HG02798 (cell line): ENCODE measurements around the gene SNX25.
"Not testable (repeated sequence)": the region's sequence is repeated elsewhere in the genome, so short reads cannot be mapped to it uniquely, and the experiment has no call there.

Source experiments
- ATAC-seq: cut with Tn5 transposase; IDR thresholded peaks from one replicate; pipeline ENCODE4 v1.9.1; 2021; ENCODE audit warnings: mild to moderate bottlenecking; ENCODE audit not compliant: unreplicated experiment, poor library complexity

SNX25 gene

DNA sequence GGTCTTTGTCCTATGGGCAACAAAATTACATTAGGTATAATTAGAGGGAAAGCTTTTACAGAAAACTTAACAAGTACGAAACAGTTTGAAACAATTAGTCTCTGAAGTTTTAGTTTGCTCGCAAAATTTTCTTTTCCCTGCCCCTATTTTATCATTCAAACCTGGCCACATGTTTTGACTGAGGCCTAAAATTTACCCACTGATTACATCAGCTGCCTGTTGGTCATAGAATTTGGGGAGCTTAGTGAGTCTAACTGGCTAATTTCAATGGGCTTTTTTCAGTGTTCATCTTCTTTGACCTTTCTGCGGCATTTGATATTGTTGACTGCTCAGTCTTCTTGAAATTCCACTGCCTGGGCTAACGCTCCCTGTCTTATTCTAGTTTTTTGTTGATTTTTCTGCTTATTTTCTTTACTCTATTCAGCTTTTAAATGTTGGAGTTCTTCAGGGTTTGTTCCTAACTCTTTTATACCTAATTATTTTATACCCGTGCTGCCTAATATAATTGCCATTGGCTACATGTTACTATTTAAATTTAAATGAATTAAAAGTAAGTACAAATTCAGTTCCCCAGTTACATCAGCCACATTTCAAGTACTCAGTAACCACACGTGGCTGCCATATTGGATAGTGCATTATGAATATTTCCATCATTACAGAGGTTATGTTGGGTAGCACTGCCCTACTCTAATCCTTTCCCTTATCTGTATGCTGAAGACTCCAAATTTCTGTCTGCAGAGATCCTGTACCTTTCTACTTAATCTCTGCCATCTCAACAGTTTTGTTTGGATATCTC is 87.5 kb downstream of the SNX25 start:
- ATAC-seq = no peak

DNA sequence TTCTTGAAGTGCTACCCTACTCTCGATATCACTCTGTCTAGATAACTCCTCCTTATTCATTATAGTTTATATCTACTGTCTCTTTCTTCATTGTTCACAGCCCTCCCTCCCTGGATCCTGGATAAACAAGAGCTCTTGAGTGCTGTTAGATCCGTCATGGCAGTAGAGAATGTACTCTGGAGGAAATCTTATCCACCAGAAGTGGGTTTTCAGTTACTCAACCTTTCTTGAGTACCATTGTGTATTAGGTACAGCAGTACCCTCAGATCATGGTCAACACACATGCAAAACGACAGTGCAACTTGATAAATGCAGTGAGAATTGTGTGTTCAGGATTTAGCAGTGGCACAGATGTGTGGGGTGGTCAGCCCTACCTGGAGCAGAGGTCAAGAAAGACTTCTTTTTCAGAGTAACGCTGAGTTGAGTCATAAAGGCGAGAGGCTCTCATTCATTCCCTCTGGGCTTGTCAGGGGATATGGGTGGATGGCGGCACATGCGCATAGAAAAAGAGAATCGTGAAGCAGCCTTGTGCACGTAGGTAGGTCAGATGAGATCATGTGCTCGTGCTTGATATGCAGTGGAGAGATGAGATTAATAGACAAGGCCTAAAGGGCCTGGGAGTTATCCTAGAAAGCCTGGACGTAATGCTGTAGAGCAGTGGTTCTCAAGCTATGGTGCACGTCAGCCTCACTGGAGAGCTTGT is 89.5 kb downstream of the SNX25 start:
- no peak for ATAC-seq

DNA sequence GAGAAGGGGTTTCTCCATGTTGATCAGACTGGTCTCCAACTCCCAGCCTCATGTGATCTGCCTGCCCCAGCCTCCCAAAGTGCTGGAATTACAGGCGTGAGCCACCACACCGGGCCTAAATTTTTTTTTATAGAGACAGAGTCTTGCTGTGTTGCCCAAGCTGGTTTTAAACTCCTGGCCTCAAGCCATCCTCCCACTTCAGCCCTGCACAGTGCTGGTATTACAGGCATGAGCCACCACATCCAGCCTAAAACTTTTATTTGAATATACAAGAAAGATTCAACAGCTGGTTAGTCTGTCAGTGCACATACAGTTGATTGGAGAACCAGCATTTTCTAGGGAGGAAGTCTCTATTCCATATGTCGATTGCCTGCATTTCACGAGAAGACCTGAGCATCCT is 95.1 kb downstream of the SNX25 start:
- ATAC-seq = no peak

DNA sequence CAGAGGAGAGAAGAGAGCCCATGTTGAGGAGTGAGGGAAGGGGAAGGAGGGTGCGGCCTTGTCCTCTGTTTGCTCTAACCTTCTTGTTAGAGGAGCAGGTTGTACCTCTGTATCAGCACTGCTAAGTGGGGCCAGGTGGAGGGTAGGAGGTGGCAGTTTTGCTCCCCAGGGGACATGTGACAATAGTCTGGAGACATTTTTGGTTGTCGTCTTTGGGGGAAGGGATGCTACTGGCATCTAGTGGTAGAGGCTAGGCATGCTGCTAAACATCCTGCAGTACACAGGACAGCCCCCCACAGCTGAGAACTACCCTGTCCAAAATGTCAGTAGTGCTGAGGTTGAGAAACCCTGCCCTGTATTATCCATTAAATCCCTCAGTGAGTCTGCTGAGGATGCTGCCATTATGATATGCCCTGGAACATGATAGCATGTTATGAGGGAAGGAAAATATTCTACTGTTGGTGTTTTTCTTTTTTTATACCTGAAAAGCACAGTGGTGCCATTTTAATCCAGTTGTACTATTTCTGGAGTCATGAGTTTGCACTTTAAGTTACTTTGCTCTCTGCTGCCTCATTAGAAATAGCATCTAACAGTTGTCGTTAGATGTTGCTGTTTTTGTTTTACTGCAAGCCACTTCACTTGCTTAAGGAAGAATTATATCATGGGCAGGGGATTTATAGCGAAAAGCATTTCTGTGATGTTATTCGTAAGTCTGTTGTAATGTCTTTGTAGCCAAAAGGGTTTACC is 95.7 kb downstream of the SNX25 start:
- ATAC-seq = peak; percentile 49

DNA sequence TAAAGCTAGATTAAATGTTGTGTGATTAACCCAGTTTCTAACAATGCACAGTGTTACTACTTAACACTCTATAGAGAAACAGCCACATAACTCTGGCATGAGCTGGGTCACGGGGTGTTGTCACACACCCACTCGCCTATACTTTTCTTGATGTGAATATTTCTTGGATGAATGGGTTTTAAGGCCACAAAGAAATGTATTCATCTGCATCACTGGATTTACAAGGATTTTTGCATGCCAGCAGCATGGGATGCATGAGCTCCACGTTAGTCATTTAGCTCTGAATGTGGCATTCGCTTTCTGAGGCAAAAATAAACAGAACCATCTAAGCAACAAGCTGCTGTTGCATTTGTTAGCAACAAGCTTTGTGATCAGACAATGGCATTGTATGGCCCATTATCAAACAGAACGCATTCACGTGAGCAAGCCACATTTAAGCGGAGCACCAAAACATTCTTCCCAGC is 96.6 kb downstream of the SNX25 start:
- ATAC-seq = no peak

DNA sequence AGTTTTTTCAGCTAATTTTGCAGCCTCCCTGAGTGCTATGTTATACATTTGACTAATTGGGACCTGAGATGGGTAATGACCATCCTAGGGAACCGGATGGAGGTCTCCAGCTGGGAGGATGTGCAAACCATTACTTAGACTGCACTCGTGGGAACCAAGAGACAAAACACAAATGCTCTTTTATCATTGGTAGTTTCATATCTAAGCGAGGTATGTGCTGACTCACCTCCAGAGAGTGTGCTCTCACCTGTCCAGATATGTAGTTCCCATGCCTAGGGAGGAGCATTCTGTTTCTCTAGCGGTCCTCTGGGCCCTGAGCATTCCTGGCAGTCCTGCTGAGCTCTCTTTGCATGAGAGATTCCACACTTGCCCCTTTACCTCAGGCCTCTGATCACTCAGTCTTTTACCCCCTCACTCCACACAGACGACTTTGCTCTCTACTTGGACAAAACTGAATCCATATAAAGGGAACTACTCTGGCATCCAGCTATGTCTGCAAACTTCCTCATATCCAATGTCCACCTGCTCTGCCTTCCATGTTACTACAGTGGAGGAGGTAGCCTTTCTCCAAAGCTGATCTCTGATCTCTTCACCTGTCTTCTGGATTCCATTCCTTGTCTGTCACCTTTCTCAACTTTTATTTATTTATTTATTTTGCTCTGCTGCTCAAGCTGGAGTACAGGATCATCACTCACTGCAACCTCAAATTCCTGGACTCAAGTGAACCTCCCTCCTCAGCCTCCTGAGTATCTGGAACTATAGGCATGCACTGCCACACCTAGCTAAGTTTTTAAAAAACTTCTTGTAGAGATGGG is 97.9 kb downstream of the SNX25 start:
- peak; percentile 65 for ATAC-seq

DNA sequence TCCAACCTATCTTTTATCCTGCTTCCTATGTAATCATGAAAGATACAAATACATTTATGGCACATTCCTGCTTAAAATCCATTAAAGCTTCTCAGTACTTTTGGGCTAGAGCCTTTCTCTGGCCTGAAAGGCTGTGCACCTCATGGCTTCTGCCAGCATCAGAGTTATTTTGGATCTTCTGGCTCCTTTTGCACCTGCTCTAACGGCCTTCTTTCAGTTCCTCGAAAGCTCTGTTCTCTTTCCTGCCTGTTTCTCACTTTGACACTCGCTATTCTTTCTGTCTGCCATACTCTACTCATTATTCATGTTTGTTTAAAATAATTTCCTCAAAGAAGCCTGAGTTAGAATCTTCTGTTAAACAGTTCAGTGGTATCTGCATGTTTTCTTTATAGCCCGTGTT is 100.4 kb downstream of the SNX25 start:
- peak; percentile 67 for ATAC-seq

DNA sequence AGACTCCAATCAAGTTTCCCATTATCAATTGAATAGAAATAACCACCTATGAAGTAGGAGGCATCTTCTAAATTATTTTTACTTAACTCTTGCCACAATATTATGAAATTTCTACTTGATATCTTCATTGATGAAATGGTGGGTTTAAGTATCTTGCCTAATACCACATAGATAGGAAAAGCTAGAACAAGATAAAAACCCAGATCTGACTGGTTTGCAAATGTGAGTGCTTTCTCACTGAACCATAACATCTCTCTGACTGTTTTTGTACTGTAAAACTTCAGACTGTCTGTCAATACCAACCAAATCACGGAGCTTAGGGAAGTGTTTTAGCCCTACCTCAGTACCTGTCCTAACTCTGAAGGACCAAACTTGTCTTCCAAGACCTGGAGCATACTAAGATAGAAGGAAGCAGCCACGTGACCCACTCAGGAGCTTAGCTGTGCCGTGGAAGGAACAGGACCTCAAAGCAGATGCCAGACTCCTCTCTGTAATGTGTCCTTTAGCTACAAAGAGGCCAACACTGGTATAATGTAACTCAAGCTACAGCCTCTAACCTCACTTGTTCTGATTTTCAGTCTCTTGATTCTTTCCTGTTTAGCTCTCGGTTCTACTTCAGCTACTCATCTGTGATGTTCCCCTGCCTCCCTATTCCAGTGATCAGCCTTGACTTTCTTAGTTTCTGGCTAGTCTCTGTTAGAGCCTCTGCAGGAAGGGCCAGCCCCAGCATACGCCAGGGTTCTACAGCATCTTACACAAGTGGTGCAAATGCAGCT is 101.9 kb downstream of the SNX25 start:
- ATAC-seq = peak; percentile 31

DNA sequence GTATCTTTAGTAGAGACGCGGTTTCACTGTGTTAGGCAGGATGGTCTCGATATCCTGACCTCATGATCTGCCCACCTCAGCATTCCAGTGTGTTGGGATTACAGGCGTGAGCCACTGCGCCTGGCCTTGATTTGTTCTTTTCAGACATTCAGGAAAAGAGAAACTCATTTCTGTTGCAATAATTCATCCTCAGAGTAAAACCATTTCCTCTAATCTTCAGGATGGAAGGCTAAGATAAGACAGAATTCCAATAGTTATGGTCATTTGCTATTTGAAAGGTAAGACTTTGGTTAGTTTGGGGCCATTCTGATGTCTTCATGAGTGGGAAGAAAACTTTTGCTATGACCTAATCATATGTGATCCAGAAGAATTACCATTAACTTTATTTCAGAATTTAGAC is 103.3 kb downstream of the SNX25 start:
- no peak for ATAC-seq

DNA sequence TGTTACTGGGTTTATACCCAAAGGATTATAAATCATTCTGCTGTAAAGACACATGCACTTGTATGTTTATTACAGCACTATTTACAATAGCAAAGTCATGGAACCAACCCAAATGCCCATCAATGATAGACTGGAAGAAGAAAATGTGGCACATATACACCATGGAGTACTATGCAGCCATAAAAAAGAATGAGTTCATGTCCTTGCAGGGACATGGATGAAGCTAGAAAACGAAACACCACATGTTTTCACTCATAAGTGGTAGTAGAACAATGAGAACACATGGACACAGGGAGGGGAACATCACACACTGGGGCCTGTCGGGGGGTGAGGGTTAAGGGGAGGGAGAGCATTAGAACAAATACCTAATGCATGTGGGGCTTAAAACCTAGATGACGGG is 108.1 kb downstream of the SNX25 start:
- not testable (repeated sequence) for ATAC-seq

DNA sequence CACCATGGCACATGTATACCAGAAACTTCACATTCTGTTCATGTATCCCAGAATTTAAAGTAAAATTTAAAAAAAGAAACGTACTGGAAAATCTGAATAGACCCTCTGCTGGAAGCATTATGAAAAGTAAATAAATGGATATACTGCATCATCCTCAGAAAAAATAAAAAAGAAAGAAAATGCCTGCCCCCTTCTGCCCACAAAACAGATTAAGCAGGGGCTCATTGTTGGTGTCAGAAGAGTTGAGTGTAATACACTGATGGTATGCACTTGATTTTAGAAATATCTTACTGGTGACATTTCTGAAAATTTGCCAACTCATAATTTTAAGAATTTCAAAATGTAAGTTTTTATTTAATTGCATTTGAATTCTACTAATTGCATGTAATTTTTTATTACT is 108.5 kb downstream of the SNX25 start:
- ATAC-seq = no peak

DNA sequence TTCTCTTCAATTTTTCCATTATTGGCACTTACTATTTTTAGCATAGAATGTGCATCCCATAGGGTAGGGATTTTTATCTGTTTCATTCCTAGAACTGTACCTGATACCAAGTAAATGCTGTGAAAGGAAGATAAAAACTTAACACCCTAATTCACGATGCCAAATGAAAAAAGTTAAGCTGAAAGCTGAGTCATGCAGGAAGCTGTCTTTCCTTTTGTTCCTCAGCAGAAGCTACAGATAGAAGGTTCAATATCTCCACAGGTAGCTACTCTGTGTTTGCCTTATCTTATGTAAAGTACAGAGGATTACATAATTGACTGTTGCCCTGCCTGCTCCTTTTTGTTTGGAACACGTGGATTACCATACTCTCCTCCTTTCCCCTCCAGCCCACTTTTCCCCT is 109.3 kb downstream of the SNX25 start:
- ATAC-seq = no peak

DNA sequence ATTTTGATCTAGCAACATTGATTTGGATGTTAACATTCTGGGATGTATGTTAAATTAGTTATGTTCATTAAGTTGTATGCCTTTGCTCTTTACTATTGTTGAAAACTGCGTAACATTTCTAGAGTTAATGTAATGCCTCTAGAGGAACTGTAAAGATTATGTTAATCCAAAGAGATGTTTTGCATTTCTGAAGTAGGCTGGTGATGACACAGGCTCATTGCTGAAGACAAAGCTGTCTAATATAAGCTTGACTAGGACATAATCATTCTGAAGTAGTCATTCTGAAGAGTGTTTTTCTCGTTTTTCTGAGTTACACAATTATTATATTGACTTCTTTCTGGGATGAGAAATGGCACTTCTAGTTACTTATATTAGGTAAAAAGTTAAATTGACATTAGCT is 113.4 kb downstream of the SNX25 start:
- ATAC-seq = no peak

DNA sequence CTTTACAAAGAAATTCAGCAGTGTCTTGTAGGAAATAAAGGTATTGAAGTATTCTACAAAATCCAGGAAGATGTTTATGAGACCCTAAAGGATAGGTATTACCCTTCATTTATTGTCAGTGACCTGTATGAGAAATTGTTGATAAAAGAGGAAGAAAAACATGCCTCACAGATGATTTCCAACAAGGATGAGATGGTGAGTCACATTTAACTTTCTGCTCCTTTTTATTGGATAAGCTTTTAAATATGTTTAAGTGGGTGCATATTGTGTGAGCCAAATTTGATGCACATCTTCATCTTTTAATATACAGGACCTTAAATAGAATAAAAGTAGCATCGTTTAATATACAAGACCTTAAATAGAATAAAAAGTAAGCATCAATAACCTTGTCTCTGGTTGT is 114.2 kb downstream of the SNX25 start:
- no peak for ATAC-seq

DNA sequence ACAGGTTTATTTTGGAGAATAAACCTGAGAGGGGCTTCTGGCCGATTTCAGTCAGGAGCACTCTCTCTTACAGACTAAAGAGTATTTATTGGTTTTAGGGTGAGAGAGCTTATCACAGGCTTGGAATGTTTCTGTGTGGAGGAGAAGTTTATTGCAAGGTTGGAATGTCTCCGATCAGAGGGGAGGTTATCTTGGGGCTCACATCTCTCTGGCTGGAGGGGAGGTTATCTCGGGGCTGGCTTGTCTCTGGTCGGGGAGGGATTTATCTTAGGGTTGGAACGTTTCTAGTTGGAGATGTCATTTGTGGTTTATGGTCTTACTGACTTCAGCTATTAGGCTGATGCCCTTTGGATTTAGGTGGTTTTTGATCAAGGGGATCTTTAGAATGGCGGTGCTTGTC is 115.0 kb downstream of the SNX25 start:
- ATAC-seq = not testable (repeated sequence)

DNA sequence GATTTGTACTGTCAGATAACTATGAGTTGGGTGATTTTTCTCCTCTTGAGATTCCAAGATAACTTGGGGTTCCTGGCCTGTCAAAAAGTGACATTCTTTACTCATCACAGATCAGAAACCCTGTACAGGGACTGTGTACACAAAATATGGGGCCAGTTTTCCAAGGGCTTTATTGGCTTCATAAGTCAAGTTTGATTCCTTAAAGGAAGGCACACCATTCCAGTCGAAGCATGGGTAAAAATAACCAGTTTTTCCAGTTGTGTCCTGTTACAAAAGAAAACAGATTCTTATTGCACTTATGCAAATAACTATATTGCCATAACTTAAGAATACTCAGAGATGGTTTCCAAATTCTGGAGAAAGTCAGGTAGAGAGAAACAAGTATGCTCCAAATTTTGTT is 116.3 kb downstream of the SNX25 start:
- ATAC-seq = not testable (repeated sequence)

DNA sequence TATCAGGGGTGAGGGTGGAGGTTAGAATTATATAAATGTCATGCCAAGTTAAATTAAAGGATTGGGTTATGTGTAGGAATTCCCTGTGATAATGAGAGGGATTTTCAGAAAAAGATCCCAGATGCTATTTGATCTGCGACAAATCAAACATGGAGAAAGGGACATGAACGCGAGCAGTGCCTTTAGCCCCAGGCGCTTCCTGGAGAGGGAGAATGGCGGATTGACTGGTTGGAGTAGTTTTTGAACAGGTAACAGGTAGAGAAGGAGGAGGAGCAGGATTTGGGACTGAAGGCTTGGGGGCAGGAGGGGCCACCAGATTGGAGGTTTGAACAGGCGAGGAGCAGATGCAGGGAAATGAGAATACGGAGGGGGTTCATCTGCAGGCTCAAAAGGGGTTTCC is 119.2 kb downstream of the SNX25 start:
- no peak for ATAC-seq

DNA sequence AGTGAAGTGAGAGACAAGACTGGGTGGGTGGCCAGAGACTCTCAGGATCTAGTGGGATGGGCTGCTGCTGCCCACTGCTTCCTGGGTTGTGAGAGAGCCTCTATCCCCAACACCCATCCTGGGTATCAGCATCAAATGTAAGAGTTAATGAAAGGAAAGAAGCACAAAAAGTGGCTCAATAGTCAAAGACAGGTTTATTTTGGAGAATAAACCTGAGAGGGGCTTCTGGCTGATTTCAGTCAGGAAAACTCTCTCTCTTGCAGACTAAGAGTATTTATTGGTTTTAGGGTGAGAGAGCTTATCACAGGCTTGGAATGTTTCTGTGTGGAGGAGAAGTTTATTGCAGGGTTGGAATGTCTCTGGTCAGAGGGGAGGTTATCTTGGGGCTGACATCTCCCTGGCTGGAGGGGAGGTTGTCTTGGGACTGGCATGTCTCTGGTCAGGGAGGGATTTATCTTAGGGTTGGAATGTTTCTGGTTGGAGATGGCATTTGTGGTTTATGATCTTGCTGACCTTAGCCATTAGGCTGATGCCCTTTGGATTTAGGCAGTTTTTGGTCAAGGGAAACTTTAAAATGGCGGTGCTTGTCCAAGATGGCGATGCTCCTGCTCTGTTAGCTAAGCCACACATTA is 120.6 kb downstream of the SNX25 start:
- ATAC-seq = not testable (repeated sequence)
